MM.1S (cell line): ENCODE measurements around the gene SANBR.

ENCODE experiments used
- DNase-seq: peaks from one replicate; pipeline ENCODE4 v3.0.0-alpha.2; 2015
- H2AFZ ChIP-seq: fragments of 300-600 bp; sonication (generic); 2 replicates; pipeline ENCODE4 v1.6.0; 2016; ENCODE audit warnings: antibody characterized with exemption, low read length
- H3F3A ChIP-seq: fragments of 300-600 bp; sonication (generic); 2 replicates; pipeline ENCODE4 v1.6.1; 2016; ENCODE audit warnings: mild to moderate bottlenecking, antibody characterized with exemption, low read length, moderate library complexity, mixed read lengths; ENCODE audit not compliant: insufficient read depth
- H3K27ac ChIP-seq: fragments of 300-600 bp; sonication (generic); 2 replicates; pipeline ENCODE4 v1.5.1; 2016; ENCODE audit warnings: mild to moderate bottlenecking, low read length
- H3K27me3 ChIP-seq: fragments of 300-600 bp; sonication (generic); replicated peaks from 2 replicates; pipeline ENCODE4 v1.6.0; 2016; ENCODE audit warnings: low read length; ENCODE audit not compliant: insufficient read depth
- H3K36me3 ChIP-seq: fragments of 300-600 bp; sonication (generic); replicated peaks from 2 replicates; pipeline ENCODE4 v1.6.1; 2016; ENCODE audit warnings: mild to moderate bottlenecking, low read length, mixed read lengths; ENCODE audit not compliant: insufficient read depth
- H3K4me1 ChIP-seq: fragments of 300-600 bp; sonication (generic); 2 replicates; pipeline ENCODE4 v1.6.1; 2016; ENCODE audit warnings: low read length, mixed read lengths
- H3K4me2 ChIP-seq: fragments of 300-600 bp; sonication (generic); 2 replicates; pipeline ENCODE4 v1.6.0; 2016; ENCODE audit warnings: low read depth, low read length
- H3K4me3 ChIP-seq: fragments of 300-600 bp; sonication (generic); 2 replicates; pipeline ENCODE4 v1.5.1; 2016; ENCODE audit warnings: low read length, mixed read lengths
- H3K79me2 ChIP-seq: fragments of 300-600 bp; sonication (generic); 2 replicates; pipeline ENCODE4 v1.6.1; 2016; ENCODE audit warnings: mixed run types, low read length, mixed read lengths
- H3K9ac ChIP-seq: fragments of 300-600 bp; sonication (generic); 2 replicates; pipeline ENCODE4 v1.6.1; 2016; ENCODE audit warnings: low read length, mixed read lengths
- H3K9me2 ChIP-seq: fragments of 300-600 bp; sonication (generic); replicated peaks from 2 replicates; pipeline ENCODE4 v1.6.1; 2016; ENCODE audit warnings: mild to moderate bottlenecking, low read length, mixed read lengths; ENCODE audit not compliant: insufficient read depth
- H3K9me3 ChIP-seq: fragments of 300-600 bp; sonication (generic); replicated peaks from 2 replicates; pipeline ENCODE4 v1.6.1; 2016; ENCODE audit warnings: mild to moderate bottlenecking, low read length, mixed read lengths; ENCODE audit not compliant: insufficient read depth
- H4K20me1 ChIP-seq: fragments of 300-600 bp; sonication (generic); 2 replicates; pipeline ENCODE4 v1.6.1; 2016; ENCODE audit warnings: mild to moderate bottlenecking, low read length, moderate library complexity, mixed read lengths; ENCODE audit not compliant: insufficient read depth
- CTCF ChIP-seq: fragments of 300-600 bp; sonication (generic); IDR thresholded peaks from 2 replicates; pipeline ENCODE4 v1.5.1; 2016; ENCODE audit warnings: antibody characterized with exemption, low read length, mixed read lengths
- EZH2 ChIP-seq: fragments of 300-600 bp; sonication (generic); optimal IDR thresholded peaks from 2 replicates; pipeline ENCODE3; 2017; ENCODE audit warnings: low read depth, mild to moderate bottlenecking, antibody characterized with exemption, low read length, mixed read lengths
- EZH2phosphoT487 ChIP-seq: fragments of 300-600 bp; sonication (generic); IDR thresholded peaks from 2 replicates; pipeline ENCODE4 v1.6.1; 2018; ENCODE audit warnings: antibody characterized with exemption, low read length

Gene SANBR

DNA sequence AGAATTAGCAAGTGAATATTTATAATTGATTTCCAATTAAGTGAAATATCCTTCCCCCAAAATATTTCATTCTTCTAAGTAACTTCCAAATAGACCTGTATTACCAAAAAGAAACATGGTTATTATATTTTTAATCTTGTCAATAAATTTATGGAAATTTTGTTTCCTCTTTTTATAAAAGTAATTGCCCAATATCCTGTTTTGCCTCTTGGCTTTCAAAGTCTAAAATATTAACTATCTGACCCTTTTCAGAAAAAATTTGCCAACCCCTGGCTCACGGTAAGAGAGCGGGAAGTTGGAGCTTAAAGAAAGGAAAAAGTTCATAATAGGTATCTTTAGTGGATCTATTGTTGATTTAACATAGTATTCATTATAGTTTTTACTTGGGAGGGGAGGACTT, 20.4 kb upstream of the SANBR start:
- Histone ChIP-seq H3K4me1 (no peaks in the 10 kb centered on the region), H3K27ac (no peak overlapping the region), H3K27me3 (no peaks in the 10 kb centered on the region), H3K9ac (no peak overlapping the region), H3K79me2 (no peaks in the 10 kb centered on the region), H3K4me3 (no peak overlapping the region), H3K9me3 (no peaks in the 10 kb centered on the region), H3K36me3 (no peaks in the 10 kb centered on the region; the same call in 1 of the 2 replicates), H4K20me1 (no peaks in the 10 kb centered on the region), H3K9me2 (no peaks in the 10 kb centered on the region), H3K4me2 (no peak overlapping the region), H3F3A (no peaks in the 10 kb centered on the region), H2AFZ (no peak overlapping the region)
- no peak for DNase-seq
- no peak for TF ChIP-seq CTCF

DNA sequence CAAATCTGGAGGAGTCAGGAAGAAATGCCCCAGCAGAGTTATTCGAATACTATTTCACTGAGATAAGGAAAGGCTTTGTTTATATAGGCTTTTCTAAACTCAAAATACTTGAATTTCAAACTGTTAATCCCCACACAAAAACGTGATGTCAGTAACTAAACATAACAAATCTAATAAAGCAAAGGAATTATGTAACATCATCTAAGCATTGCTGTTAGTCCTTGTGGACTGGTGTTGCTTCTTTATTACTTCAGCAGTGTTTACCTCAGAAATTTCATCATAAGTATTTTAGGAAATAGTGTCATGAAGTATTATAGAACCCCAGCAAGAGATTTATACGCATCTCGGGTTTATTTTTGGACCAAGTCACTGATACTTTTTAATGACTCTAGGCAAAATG, 19.7 kb upstream of the SANBR start:
- H3K9ac ChIP-seq, result no peak overlapping the region
- no peak for TF ChIP-seq CTCF
- no peak for TF ChIP-seq EZH2phosphoT487
- no peak for TF ChIP-seq EZH2
- H3K4me1 ChIP-seq, result no peaks in the 10 kb centered on the region
- H3F3A ChIP-seq, result no peaks in the 10 kb centered on the region
- no peaks in the 10 kb centered on the region for H3K9me3 ChIP-seq
- no peak overlapping the region for H3K4me3 ChIP-seq
- H3K27me3 ChIP-seq, result no peaks in the 10 kb centered on the region
- no peak overlapping the region for H3K4me2 ChIP-seq
- no peak for DNase-seq
- no peaks in the 10 kb centered on the region for H3K9me2 ChIP-seq
- no peak overlapping the region for H2AFZ ChIP-seq
- no peaks in the 10 kb centered on the region for H3K79me2 ChIP-seq
- no peak overlapping the region for H3K27ac ChIP-seq
- no peaks in the 10 kb centered on the region; the same call in 1 of the 2 replicates for H3K36me3 ChIP-seq
- no peaks in the 10 kb centered on the region for H4K20me1 ChIP-seq

GRCh38 chr2:61055557-61055956, 10.1 kb upstream of the SANBR start:
- no peak for TF ChIP-seq CTCF
- no peak for TF ChIP-seq EZH2
- no peak for TF ChIP-seq EZH2phosphoT487
- Histone ChIP-seq H3K9me2 (no peaks in the 10 kb centered on the region), H3K27ac (peak overlapping the region; percentile 67), H3K4me1 (peaks cover 7% of the 10 kb centered on the region; the same call in 1 of the 2 replicates), H3K79me2 (no peaks in the 10 kb centered on the region), H3K4me3 (no peak overlapping the region), H3K4me2 (peak overlapping the region; percentile 8; the same call in 1 of the 2 replicates), H4K20me1 (no peaks in the 10 kb centered on the region), H3K27me3 (no peaks in the 10 kb centered on the region), H3K36me3 (no peaks in the 10 kb centered on the region; the same call in 1 of the 2 replicates), H2AFZ (no peak overlapping the region), H3F3A (0 out of 2 replicates have a peak, but pooled peaks cover 3% of the 10 kb centered on the region), H3K9me3 (no peaks in the 10 kb centered on the region), H3K9ac (no peak overlapping the region)
- peak; percentile 63 for DNase-seq
